Measurements from ENCODE around the gene INPP5J. TPM values are rescaled to one million over a fixed set of nuclear protein-coding genes. Genes with fewer than 3 reads are reported as not detected.

Gene INPP5J
- polyA plus RNA-seq, 4 donors: 12.2 to 93.7 (median 48.0) TPM

DNA sequence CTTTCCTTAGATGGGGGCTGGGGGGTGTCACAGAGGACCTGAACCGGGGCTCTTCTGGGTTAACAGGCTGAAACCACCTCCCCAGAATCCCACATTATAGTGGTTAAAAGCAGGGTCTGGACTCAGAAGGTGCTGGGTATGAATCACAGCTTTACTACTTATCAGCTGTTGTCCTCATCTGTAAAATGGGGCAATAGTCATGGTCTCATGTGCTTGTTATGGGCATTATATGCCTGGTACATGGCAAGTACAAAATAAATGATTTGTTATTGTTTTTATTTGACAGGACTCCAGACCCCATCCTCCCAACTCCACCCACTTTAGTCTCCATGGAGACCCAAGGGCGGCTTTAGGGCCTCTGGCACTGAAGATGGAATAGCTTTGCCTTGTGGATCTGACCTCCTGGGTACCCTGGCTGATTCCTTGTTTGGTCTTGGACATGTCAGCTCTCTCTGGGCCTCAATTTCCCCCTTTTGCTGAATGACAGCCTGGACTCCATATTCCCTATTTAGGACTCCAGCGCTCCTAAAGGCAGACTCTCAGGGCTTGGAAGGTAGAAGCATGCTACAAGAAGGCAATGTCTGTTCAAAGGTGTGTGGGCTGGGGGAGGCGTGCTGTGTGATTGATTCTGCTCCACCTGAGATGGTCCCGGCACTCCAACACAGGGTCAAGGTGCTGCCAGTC lies 42.5 kb upstream of the INPP5J start:
- Histone ChIP-seq H3K36me3 (ENCODE audit: control insufficient read depth in 3 of 3, insufficient read depth in 2 of 3, low read depth in 1 of 3, low read length in 3 of 3) (peaks cover 0 to 28% (median 0%) of the 10 kb centered on the region in 3 donors), H3K9me3 (ENCODE audit: control insufficient read depth in 2 of 2, insufficient read depth in 1 of 2, low read depth in 1 of 2, low read length in 1 of 2) (no peaks in the 10 kb centered on the region), H3K27me3 (ENCODE audit: control insufficient read depth in 3 of 3, insufficient read depth in 3 of 3, low read length in 3 of 3) (no peaks in the 10 kb centered on the region), H3K27ac (ENCODE audit: low read depth in 1 of 3, low read length in 2 of 3) (peak overlapping the region; percentile 55 to 95 (median 94)), H3K4me1 (ENCODE audit: control insufficient read depth in 3 of 3, insufficient read depth in 2 of 3, low read depth in 1 of 3, low read length in 2 of 3) (peaks cover 5 to 61% (median 10%) of the 10 kb centered on the region in 3 donors), H3K4me3 (ENCODE audit: low read depth in 1 of 3, low read length in 3 of 3) (peak overlapping the region in 2 of 3 donors; percentile 56 to 98)
- FAIRE-seq (no peak), DNase-seq (no peak)
- WGBS, 3 donors: 25 to 34% (median 29%) methylated on average over 5 of the region's 5 CpGs

GRCh38 chr22:31080848-31081649 lies 41.7 kb upstream of the INPP5J start, which contains the start of gene SMTN:
SMTN (plus strand) TSS chr22:31081318; CDS start chr22:31083259, 1,941 bp downstream.
- FAIRE-seq: no peak
- H3K27me3 ChIP-seq (ENCODE audit: control insufficient read depth in 3 of 3, insufficient read depth in 3 of 3, low read length in 3 of 3): no peaks in the 10 kb centered on the region
- 0 to 1% (median 1%) methylated on average over 60 to 63 of the region's 63 CpGs for WGBS, 3 donors

GRCh38 chr22:31081963-31082605 lies 40.7 kb upstream of the INPP5J start:
- 18 to 34% (median 18%) methylated on average over 6 of the region's 6 CpGs for WGBS, 3 donors
- peak overlapping the region; percentile 50 to 98 (median 56) for H3K4me3 ChIP-seq (ENCODE audit: low read depth in 1 of 3, low read length in 3 of 3)
- H3K27ac ChIP-seq (ENCODE audit: low read depth in 1 of 3, low read length in 2 of 3): peak overlapping the region; percentile 9 to 95 (median 95)
- DNase-seq: peak in 1 of 2 donors; percentile 29
- no peaks in the 10 kb centered on the region for H3K9me3 ChIP-seq (ENCODE audit: control insufficient read depth in 2 of 2, insufficient read depth in 1 of 2, low read depth in 1 of 2, low read length in 1 of 2)
- H3K36me3 ChIP-seq (ENCODE audit: control insufficient read depth in 3 of 3, insufficient read depth in 2 of 3, low read depth in 1 of 3, low read length in 3 of 3): peaks cover 0 to 46% (median 0%) of the 10 kb centered on the region in 3 donors
- FAIRE-seq: no peak
- no peaks in the 10 kb centered on the region for H3K27me3 ChIP-seq (ENCODE audit: control insufficient read depth in 3 of 3, insufficient read depth in 3 of 3, low read length in 3 of 3)
- H3K4me1 ChIP-seq (ENCODE audit: control insufficient read depth in 3 of 3, insufficient read depth in 2 of 3, low read depth in 1 of 3, low read length in 2 of 3): peaks cover 5 to 74% (median 10%) of the 10 kb centered on the region in 3 donors

More at GRCh38 chr22:31080848-31081649, 41.7 kb upstream of the INPP5J start, which contains the start of gene SMTN:
- DNase-seq: peak; percentile 93 to 98
- Histone ChIP-seq H3K4me3 (ENCODE audit: low read depth in 1 of 3, low read length in 3 of 3) (peak within 1 kb of the TSS; percentile 50 to 98 (median 56)), H3K9me3 (ENCODE audit: control insufficient read depth in 2 of 2, insufficient read depth in 1 of 2, low read depth in 1 of 2, low read length in 1 of 2) (no peaks in the 10 kb centered on the region), H3K4me1 (ENCODE audit: control insufficient read depth in 3 of 3, insufficient read depth in 2 of 3, low read depth in 1 of 3, low read length in 2 of 3) (peaks cover 5 to 67% (median 10%) of the 10 kb centered on the region in 3 donors), H3K27ac (ENCODE audit: low read depth in 1 of 3, low read length in 2 of 3) (peak within 1 kb of the TSS; percentile 55 to 95 (median 95)), H3K36me3 (ENCODE audit: control insufficient read depth in 3 of 3, insufficient read depth in 2 of 3, low read depth in 1 of 3, low read length in 3 of 3) (peaks cover 0 to 35% (median 0%) of the 10 kb centered on the region in 3 donors)

DNA sequence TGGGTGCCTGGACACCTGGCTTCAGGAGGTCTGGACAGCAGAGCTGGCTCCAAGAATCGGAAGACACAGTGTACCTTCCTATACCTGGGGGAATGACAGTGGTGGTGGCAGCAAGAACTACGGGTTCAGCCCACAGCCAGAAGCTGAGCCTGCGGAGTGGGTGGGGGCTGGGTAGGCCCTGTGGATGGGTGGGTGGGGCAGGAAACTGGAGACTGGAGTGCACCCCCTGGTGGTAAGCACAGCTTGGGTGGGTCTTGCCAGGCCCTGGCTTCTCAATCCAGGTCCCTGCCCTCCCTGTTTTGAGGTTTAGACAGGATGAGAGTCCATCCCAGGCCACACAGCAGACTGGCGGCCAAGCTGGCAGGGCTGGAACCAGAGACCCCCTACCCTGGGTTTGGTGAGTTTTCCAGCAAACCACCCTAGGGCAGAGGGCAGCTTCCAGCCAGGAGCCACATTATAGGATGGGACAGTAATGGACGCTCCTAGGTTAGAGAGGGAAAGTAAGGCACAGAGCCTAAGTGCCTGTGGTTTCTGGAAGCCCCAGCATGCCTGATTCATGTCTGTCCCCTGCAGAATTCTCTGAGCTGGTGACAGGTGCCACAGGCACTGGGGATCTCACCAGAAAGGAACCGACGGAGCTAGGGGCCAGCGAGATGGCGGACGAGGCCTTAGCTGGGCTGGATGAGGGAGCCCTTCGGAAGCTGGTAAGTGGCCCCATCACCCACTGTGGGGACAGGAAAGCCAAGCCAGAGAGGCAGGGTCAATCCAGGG lies 40.0 kb upstream of the INPP5J start:
- H3K36me3 ChIP-seq (ENCODE audit: control insufficient read depth in 3 of 3, insufficient read depth in 2 of 3, low read depth in 1 of 3, low read length in 3 of 3): peaks cover 0 to 53% (median 0%) of the 10 kb centered on the region in 3 donors
- no peak for FAIRE-seq
- H3K27me3 ChIP-seq (ENCODE audit: control insufficient read depth in 3 of 3, insufficient read depth in 3 of 3, low read length in 3 of 3): no peaks in the 10 kb centered on the region
- H3K4me1 ChIP-seq (ENCODE audit: control insufficient read depth in 3 of 3, insufficient read depth in 2 of 3, low read depth in 1 of 3, low read length in 2 of 3): peaks cover 5 to 75% (median 10%) of the 10 kb centered on the region in 3 donors
- 40 to 49% (median 43%) methylated on average over 11 of the region's 11 CpGs for WGBS, 3 donors
- peak overlapping the region; percentile 14 to 98 (median 56) for H3K4me3 ChIP-seq (ENCODE audit: low read depth in 1 of 3, low read length in 3 of 3)
- H3K9me3 ChIP-seq (ENCODE audit: control insufficient read depth in 2 of 2, insufficient read depth in 1 of 2, low read depth in 1 of 2, low read length in 1 of 2): no peaks in the 10 kb centered on the region
- peak; percentile 66 to 88 for DNase-seq
- H3K27ac ChIP-seq (ENCODE audit: low read depth in 1 of 3, low read length in 2 of 3): peak overlapping the region in 2 of 3 donors; percentile 95

GRCh38 chr22:31083377-31083768 lies 39.4 kb upstream of the INPP5J start:
- Histone ChIP-seq H3K27ac (ENCODE audit: low read depth in 1 of 3, low read length in 2 of 3) (peak overlapping the region; percentile 5 to 95 (median 95)), H3K4me3 (ENCODE audit: low read depth in 1 of 3, low read length in 3 of 3) (peak overlapping the region in 1 of 3 donors; percentile 98), H3K9me3 (ENCODE audit: control insufficient read depth in 2 of 2, insufficient read depth in 1 of 2, low read depth in 1 of 2, low read length in 1 of 2) (no peaks in the 10 kb centered on the region), H3K4me1 (ENCODE audit: control insufficient read depth in 3 of 3, insufficient read depth in 2 of 3, low read depth in 1 of 3, low read length in 2 of 3) (peaks cover 5 to 69% (median 10%) of the 10 kb centered on the region in 3 donors), H3K36me3 (ENCODE audit: control insufficient read depth in 3 of 3, insufficient read depth in 2 of 3, low read depth in 1 of 3, low read length in 3 of 3) (peaks cover 0 to 59% (median 0%) of the 10 kb centered on the region in 3 donors), H3K27me3 (ENCODE audit: control insufficient read depth in 3 of 3, insufficient read depth in 3 of 3, low read length in 3 of 3) (no peaks in the 10 kb centered on the region)
- WGBS, 3 donors: 12 to 52% (median 13%) methylated on average over 3 of the region's 3 CpGs
- FAIRE-seq (no peak), DNase-seq (peak; percentile 66 to 75)

- Histone ChIP-seq H3K27me3 (ENCODE audit: control insufficient read depth in 3 of 3, insufficient read depth in 3 of 3, low read length in 3 of 3) (no peaks in the 10 kb centered on the region), H3K4me3 (ENCODE audit: low read depth in 1 of 3, low read length in 3 of 3) (peak overlapping the region; percentile 13 to 98 (median 80)), H3K36me3 (ENCODE audit: control insufficient read depth in 3 of 3, insufficient read depth in 2 of 3, low read depth in 1 of 3, low read length in 3 of 3) (peaks cover 0 to 67% (median 0%) of the 10 kb centered on the region in 3 donors), H3K9me3 (ENCODE audit: control insufficient read depth in 2 of 2, insufficient read depth in 1 of 2, low read depth in 1 of 2, low read length in 1 of 2) (no peaks in the 10 kb centered on the region), H3K4me1 (ENCODE audit: control insufficient read depth in 3 of 3, insufficient read depth in 2 of 3, low read depth in 1 of 3, low read length in 2 of 3) (peaks cover 5 to 61% (median 10%) of the 10 kb centered on the region in 3 donors), H3K27ac (ENCODE audit: low read depth in 1 of 3, low read length in 2 of 3) (peak overlapping the region; percentile 5 to 95 (median 95))
- DNase-seq (peak in 1 of 2 donors; percentile 45), FAIRE-seq (no peak)
- 7 to 12% (median 8%) methylated on average over 18 of the region's 18 CpGs for WGBS, 3 donors
Measured at GRCh38 chr22:31083923-31084810, 38.6 kb upstream of the INPP5J start.

All from small intestine (tissue), 7 donors.